Colonic mucosa (tissue), 4 donors: ENCODE measurements around the gene LMO2. TPM values are rescaled to one million over a fixed set of nuclear protein-coding genes. Genes with fewer than 3 reads are reported as not detected.
"Not testable (repeated sequence)": the region's sequence is repeated elsewhere in the genome, so short reads cannot be mapped to it uniquely, and the experiment has no call there.

ENCODE experiments used
- DNase-seq: peaks from one replicate; pipeline ENCODE4 v3.0.0-alpha.2; 2020
- H3K27ac ChIP-seq: fragments of 200-600 bp; one replicate; pipeline ENCODE4 v1.8.0; 2021
- H3K27me3 ChIP-seq: fragments of 200-600 bp; one replicate; pipeline ENCODE4 v1.8.0; 2021
- H3K36me3 ChIP-seq: fragments of 200-600 bp; one replicate; pipeline ENCODE4 v1.8.0; 2021
- H3K4me1 ChIP-seq: fragments of 200-600 bp; one replicate; pipeline ENCODE4 v1.8.0; 2021; ENCODE audit warnings: mild to moderate bottlenecking
- H3K4me3 ChIP-seq: fragments of 200-600 bp; one replicate; pipeline ENCODE4 v1.8.0; 2021
- H3K9ac ChIP-seq, 2 donors: one replicate each; pipeline ENCODE4 v1.7.0; 2013; ENCODE audit warnings: control low read depth in 2 of 2, low read depth in 2 of 2, low read length in 2 of 2
- H3K9me3 ChIP-seq: fragments of 200-600 bp; one replicate; pipeline ENCODE4 v1.8.0; 2021
- intact Hi-C: fragments of 100-400 bp; cut with DNase I; formaldehyde crosslinking; loops from one replicate; pipeline ENCODE4 v1.14.1; 2022
- total RNA-seq, 2 donors: library from RNA; stranded (reverse); fragmentation: NEBNext Ultra II Directional in 1 of 2; extraction: Animal tissue kit (Norgen Biotek cat#: 25700) in 1 of 2; gene quantifications; one replicate each; pipeline ENCODE4 v1.2.1, GENCODE V29; 2021
- TF ChIP-seq, protein P1 (sequence below): fragments of 200-600 bp; IDR thresholded peaks from one replicate; pipeline ENCODE4 v1.8.0; 2022; ENCODE audit warnings: antibody characterized with exemption, mild to moderate bottlenecking
- donor health status: healthy.
- donor health status: DM: no; HTN: no; CAD: no.
- donor health status: DM: no; HTN: no; CAD: no.

LMO2 gene
- total RNA-seq, 2 donors from 2014 or later = 7.2 to 11.3 TPM

GRCh38 chr11:33830903-33831648 lies 60.8 kb downstream of the LMO2 start:
- Histone ChIP-seq H3K27ac (no peak overlapping the region), H3K4me1 (no peaks in the 10 kb centered on the region), H3K9ac (no peak overlapping the region), H3K36me3 (no peaks in the 10 kb centered on the region), H3K4me3 (no peak overlapping the region), H3K9me3 (no peaks in the 10 kb centered on the region), H3K27me3 (peaks cover 22% of the 10 kb centered on the region)
- TF ChIP-seq, protein P1, sequence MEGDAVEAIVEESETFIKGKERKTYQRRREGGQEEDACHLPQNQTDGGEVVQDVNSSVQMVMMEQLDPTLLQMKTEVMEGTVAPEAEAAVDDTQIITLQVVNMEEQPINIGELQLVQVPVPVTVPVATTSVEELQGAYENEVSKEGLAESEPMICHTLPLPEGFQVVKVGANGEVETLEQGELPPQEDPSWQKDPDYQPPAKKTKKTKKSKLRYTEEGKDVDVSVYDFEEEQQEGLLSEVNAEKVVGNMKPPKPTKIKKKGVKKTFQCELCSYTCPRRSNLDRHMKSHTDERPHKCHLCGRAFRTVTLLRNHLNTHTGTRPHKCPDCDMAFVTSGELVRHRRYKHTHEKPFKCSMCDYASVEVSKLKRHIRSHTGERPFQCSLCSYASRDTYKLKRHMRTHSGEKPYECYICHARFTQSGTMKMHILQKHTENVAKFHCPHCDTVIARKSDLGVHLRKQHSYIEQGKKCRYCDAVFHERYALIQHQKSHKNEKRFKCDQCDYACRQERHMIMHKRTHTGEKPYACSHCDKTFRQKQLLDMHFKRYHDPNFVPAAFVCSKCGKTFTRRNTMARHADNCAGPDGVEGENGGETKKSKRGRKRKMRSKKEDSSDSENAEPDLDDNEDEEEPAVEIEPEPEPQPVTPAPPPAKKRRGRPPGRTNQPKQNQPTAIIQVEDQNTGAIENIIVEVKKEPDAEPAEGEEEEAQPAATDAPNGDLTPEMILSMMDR = no peak
- intact Hi-C loops = no loop called here
- DNase-seq = no peak

DNA sequence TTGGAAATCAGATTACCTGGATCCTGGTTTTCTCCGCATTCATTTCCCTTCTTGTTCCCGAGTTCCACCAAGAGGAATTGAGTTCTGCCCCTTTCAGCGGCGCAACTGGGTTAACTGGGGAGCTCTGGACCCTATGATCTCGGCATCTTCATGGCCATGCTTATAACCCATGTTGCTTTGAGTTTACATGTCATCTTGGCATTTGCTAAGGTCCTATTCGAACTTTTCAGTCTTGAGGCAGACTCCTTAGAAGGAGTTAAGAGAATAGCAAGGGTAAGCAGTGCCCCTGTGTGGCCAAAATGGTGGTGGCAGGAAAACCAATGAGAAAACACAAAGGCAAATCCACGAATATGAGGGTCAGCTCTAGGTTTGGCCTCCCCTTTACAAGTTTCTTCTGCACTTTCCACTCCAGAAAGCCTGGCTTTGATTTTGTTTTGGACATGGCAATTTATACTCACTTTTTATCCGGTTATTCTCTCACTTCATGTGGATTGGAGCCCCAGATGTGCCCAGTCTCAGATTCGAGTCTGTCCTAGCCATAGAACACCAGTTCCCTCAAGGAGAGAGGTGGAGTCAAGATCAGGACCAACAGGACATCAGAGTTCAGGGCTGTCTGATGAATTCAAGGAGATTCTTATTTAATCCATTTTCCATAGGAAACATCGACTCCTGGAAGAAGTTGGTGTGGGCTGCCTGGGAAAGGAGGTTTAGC lies 62.3 kb downstream of the LMO2 start:
- Histone ChIP-seq H3K9ac (no peak overlapping the region), H3K27me3 (peaks cover 22% of the 10 kb centered on the region), H3K4me3 (peak overlapping the region; percentile 27), H3K27ac (no peak overlapping the region), H3K36me3 (no peaks in the 10 kb centered on the region), H3K9me3 (no peaks in the 10 kb centered on the region), H3K4me1 (no peaks in the 10 kb centered on the region)
- intact Hi-C loops = loop anchor here (2.0 to 5.0 kb wide), 2 partner anchors 23 to 467 kb away; no protein-coding TSS in a partner anchor
- DNase-seq = peak; percentile 68
- TF ChIP-seq, protein P1 = peak; percentile 61

DNA sequence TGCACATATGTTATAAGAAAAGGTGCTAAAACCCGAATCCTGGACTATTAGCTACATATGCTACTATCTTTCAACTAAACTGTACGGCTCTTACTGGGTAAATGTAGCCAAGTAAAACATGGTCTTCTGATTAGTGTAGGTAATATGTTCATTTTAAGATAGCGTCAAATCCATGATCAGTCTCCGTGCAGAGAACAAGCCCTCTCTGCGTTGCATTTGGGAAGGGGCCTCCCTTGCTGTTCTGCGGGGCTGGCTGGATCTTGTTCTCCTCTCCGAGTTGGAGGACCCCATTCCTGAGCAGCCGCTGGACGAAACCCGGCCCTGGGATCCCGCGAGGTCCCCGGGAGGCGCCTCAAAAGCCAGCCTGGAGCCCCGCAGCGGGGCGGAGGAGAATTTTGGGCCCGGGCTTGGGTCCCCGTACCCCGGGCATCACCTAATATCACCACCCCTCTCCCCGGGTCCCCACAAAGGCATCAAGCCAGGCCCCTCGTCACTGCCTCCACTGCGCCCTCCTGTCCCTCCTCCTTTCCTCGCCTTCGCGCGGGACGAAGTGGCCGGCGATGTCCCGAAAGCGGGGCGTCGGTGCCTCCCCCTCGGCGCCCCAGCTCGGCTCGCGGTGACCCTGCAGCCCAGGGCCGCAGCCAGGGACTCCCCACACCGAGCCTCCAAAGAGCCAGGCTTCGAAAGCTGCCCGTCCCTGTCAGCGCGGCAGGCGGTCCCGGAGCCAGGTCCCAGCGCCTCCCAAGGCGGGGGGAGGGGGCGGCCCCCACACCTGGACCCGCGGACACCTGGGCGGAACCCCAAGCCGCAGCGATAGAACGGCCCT lies 63.1 kb downstream of the LMO2 start:
- H3K4me1 ChIP-seq = no peaks in the 10 kb centered on the region
- peaks cover 22% of the 10 kb centered on the region for H3K27me3 ChIP-seq
- TF ChIP-seq, protein P1 = no peak
- no peaks in the 10 kb centered on the region for H3K9me3 ChIP-seq
- H3K27ac ChIP-seq = no peak overlapping the region
- DNase-seq = no peak
- H3K4me3 ChIP-seq = peak overlapping the region; percentile 27
- intact Hi-C loops = loop anchor here (2.0 to 5.0 kb wide), 2 partner anchors 22 to 467 kb away; no protein-coding TSS in a partner anchor
- H3K36me3 ChIP-seq = no peaks in the 10 kb centered on the region
- H3K9ac ChIP-seq = no peak overlapping the region

GRCh38 chr11:33827206-33827605 lies 64.7 kb downstream of the LMO2 start:
- peaks cover 22% of the 10 kb centered on the region for H3K27me3 ChIP-seq
- no peaks in the 10 kb centered on the region for H3K36me3 ChIP-seq
- H3K27ac ChIP-seq = no peak overlapping the region
- H3K4me3 ChIP-seq = no peak overlapping the region
- intact Hi-C loops = loop anchor here (5.0 kb wide), 1 partner anchor 465 kb away; no protein-coding TSS in a partner anchor
- H3K9me3 ChIP-seq = no peaks in the 10 kb centered on the region
- no peak for DNase-seq
- no peak overlapping the region for H3K9ac ChIP-seq
- TF ChIP-seq, protein P1 = no peak
- no peaks in the 10 kb centered on the region for H3K4me1 ChIP-seq

- Histone ChIP-seq H3K4me3 (no peak overlapping the region), H3K36me3 (no peaks in the 10 kb centered on the region), H3K27ac (no peak overlapping the region), H3K9ac (no peak overlapping the region), H3K4me1 (no peaks in the 10 kb centered on the region), H3K9me3 (no peaks in the 10 kb centered on the region), H3K27me3 (peaks cover 22% of the 10 kb centered on the region)
- DNase-seq = no peak
- TF ChIP-seq, protein P1 = no peak
- intact Hi-C loops = loop anchor here (5.0 kb wide), 1 partner anchor 464 kb away; no protein-coding TSS in a partner anchor
Measured at GRCh38 chr11:33825854-33826560, 65.9 kb downstream of the LMO2 start.

DNA sequence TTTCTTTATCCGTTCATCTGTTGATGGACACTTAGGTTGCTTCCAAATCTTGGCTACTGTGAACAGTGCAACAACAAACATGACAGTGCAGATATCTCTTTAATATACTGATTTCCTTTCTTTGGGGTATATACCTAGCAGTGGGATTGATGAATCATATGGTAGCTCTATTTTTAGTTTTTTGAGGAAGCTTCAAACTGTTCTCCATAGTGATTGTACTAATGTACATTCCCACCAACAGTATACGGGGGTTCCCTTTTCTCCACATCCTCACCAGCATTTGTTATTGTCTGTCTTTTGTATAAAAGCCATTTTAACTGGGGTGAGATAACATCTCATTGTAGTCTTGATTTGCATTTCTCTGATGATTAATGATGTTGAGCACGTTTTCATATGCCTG lies 68.9 kb downstream of the LMO2 start:
- DNase-seq, H3K4me1 ChIP-seq, H3K9ac ChIP-seq, H3K36me3 ChIP-seq, H3K9me3 ChIP-seq, H3K27ac ChIP-seq, H3K4me3 ChIP-seq, intact Hi-C loops: not testable (repeated sequence)
- peaks cover 13% of the 10 kb centered on the region for H3K27me3 ChIP-seq
